PC-3 (cell line): ENCODE results near the gene SELENOS. TPM values are rescaled to one million over a fixed set of nuclear protein-coding genes. Genes with fewer than 3 reads are reported as not detected.

Experiments
- ATAC-seq: fragments of 200-7000 bp; cut with Tn5 transposase; 2 replicates; pipeline ENCODE4 v1.9.1; 2020; ENCODE audit warnings: mild to moderate bottlenecking, moderate library complexity
- BruUV-seq: library from RNA; stranded (reverse); fragments of 400-500 nt; replicated peaks from 2 replicates; lab custom pipeline; 2021; lab: Mats Ljungman, UMichigan
- CTCF ChIA-PET: fragments of 300-600 bp; sonication (Branson Sonifier 250); formaldehyde crosslinking; loops from one replicate; lab custom pipeline; 2022; ENCODE audit warnings: antibody characterized with exemption; lab: Charles Lee
- POLR2A ChIA-PET: fragments of 300-600 bp; sonication (Branson Sonifier 250); formaldehyde crosslinking; loops from one replicate; lab custom pipeline; 2022; ENCODE audit warnings: antibody characterized with exemption; ENCODE audit not compliant: unreplicated experiment; lab: Charles Lee
- DNase-seq: peaks from one replicate; pipeline ENCODE4 v3.0.0-alpha.2; 2015
- H2AFZ ChIP-seq: fragments of 300-600 bp; sonication (generic); 2 replicates; pipeline ENCODE4 v1.6.0; 2016; ENCODE audit warnings: antibody characterized with exemption, low read length
- H3F3A ChIP-seq: fragments of 300-600 bp; sonication (generic); one replicate; pipeline ENCODE4 v1.6.0; 2017; ENCODE audit warnings: antibody characterized with exemption, low read length, control low read depth, mild to moderate bottlenecking; ENCODE audit not compliant: unreplicated experiment
- H3K27ac ChIP-seq: fragments of 300-600 bp; sonication (generic); 2 replicates; pipeline ENCODE4 v1.5.1; 2016; ENCODE audit warnings: mild to moderate bottlenecking, low read length
- H3K27me3 ChIP-seq: fragments of 300-600 bp; sonication (generic); 2 replicates; pipeline ENCODE4 v1.6.1; 2016; ENCODE audit warnings: low read length, mixed read lengths
- H3K36me3 ChIP-seq: fragments of 300-600 bp; sonication (generic); 2 replicates; pipeline ENCODE4 v1.6.1; 2016; ENCODE audit warnings: low read depth, mixed run types, low read length, mixed read lengths
- H3K4me1 ChIP-seq: fragments of 300-600 bp; sonication (generic); 2 replicates; pipeline ENCODE4 v1.5.1; 2016; ENCODE audit warnings: low read length; ENCODE audit not compliant: insufficient read depth
- H3K4me2 ChIP-seq: fragments of 300-600 bp; sonication (generic); 2 replicates; pipeline ENCODE4 v1.6.0; 2016; ENCODE audit warnings: low read length
- H3K4me3 ChIP-seq: fragments of 300-600 bp; sonication (generic); 2 replicates; pipeline ENCODE4 v1.5.1; 2016; ENCODE audit warnings: mild to moderate bottlenecking, low read length, mixed read lengths
- H3K79me2 ChIP-seq: fragments of 300-600 bp; sonication (generic); 2 replicates; pipeline ENCODE4 v1.6.1; 2017; ENCODE audit warnings: low read length, mixed read lengths
- H3K9ac ChIP-seq: fragments of 300-600 bp; sonication (generic); 2 replicates; pipeline ENCODE4 v1.6.0; 2016; ENCODE audit warnings: mild to moderate bottlenecking, low read length
- H3K9me2 ChIP-seq: fragments of 300-600 bp; sonication (generic); replicated peaks from 2 replicates; pipeline ENCODE4 v1.6.1; 2016; ENCODE audit warnings: mixed run types, low read length, mixed read lengths
- H3K9me3 ChIP-seq: fragments of 300-600 bp; sonication (generic); 2 replicates; pipeline ENCODE4 v1.6.1; 2016; ENCODE audit warnings: low read length, mixed read lengths
- H4K20me1 ChIP-seq: fragments of 300-600 bp; sonication (generic); 2 replicates; pipeline ENCODE4 v1.6.1; 2016; ENCODE audit warnings: low read length, mixed read lengths
- EZH2 ChIP-seq: fragments of 300-600 bp; sonication (generic); IDR thresholded peaks from one replicate; pipeline ENCODE4 v1.6.1; 2017; ENCODE audit warnings: antibody characterized with exemption, mild to moderate bottlenecking, low read length; ENCODE audit not compliant: unreplicated experiment
- EZH2phosphoT487 ChIP-seq: fragments of 300-600 bp; sonication (generic); IDR thresholded peaks from 2 replicates; pipeline ENCODE4 v1.6.1; 2018; ENCODE audit warnings: mild to moderate bottlenecking, antibody characterized with exemption, low read length, borderline replicate concordance
- intact Hi-C: fragments of 100-400 bp; cut with micrococcal nuclease; formaldehyde crosslinking; loops from 2 replicates; pipeline ENCODE4 v1.9.0; 2023
- total RNA-seq: library from RNA; depleted of rRNA; stranded (reverse); fragments of >200 nt; gene quantifications from 2 replicates; pipeline ENCODE4 v1.2.3, GENCODE V29; 2014
- TF ChIP-seq, protein P1 (sequence below): fragments of 300-600 bp; sonication (generic); conservative IDR thresholded peaks from 2 replicates; pipeline ENCODE4 v1.5.1; 2017; ENCODE audit warnings: antibody characterized with exemption, low read depth, mild to moderate bottlenecking, low read length

The SELENOS gene
- total RNA-seq, 1 experiment from 2014 or later: 40.1 TPM

DNA sequence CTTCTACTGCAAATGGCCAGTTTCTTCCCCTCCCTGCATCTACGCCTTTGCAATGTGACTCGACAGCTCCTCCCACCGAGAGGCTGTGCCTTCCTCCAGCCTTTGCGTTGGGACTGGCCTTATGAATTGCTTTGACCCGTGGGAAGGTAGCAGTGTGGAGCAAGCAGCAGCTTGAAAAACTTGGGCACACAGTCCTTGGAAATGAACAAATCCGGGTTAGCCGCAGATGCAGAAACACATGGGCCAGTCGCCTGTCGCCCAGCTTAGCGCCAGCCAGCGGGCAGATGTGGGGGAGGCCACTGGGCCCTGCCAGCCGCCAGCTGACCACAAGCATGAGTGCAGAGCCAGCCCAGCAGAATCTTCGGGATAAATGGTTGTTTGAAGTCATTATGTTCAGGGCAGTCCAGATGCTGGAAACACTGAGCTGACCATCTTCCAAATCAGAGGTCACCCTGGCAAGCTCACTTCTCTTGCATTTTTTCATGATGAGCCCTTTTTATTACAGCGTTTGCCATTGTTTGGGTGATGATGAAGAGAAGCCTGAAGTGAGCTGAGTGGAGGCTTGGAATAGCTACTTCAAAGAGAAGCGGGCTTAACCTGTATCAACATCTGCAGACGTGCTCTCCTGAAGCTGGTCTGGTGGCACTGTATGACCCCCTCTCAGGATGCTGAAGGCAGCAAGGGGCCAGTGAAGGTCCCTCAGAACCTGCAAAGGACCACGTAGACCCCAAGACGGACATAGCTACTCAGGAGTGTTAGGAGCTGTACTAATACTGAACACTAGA lies 9.8 kb downstream of the SELENOS start:
- CTCF ChIA-PET: interaction anchor here (0.7 kb wide), 1 partner anchor 408 kb away, joined by 3 read pairs; no protein-coding TSS in a partner anchor
- Histone ChIP-seq H3K9me2 (no peaks in the 10 kb centered on the region), H3K9ac (no peak overlapping the region), H3K9me3 (no peaks in the 10 kb centered on the region), H3F3A (no peaks in the 10 kb centered on the region), H4K20me1 (no peaks in the 10 kb centered on the region), H3K27ac (no peak overlapping the region), H3K36me3 (peaks cover 24% of the 10 kb centered on the region), H3K4me2 (no peak overlapping the region), H2AFZ (no peak overlapping the region), H3K79me2 (no peaks in the 10 kb centered on the region), H3K27me3 (no peaks in the 10 kb centered on the region), H3K4me1 (no peaks in the 10 kb centered on the region), H3K4me3 (no peak overlapping the region)
- TF ChIP-seq EZH2 (no peak), EZH2phosphoT487 (no peak)
- TF ChIP-seq, protein P1, sequence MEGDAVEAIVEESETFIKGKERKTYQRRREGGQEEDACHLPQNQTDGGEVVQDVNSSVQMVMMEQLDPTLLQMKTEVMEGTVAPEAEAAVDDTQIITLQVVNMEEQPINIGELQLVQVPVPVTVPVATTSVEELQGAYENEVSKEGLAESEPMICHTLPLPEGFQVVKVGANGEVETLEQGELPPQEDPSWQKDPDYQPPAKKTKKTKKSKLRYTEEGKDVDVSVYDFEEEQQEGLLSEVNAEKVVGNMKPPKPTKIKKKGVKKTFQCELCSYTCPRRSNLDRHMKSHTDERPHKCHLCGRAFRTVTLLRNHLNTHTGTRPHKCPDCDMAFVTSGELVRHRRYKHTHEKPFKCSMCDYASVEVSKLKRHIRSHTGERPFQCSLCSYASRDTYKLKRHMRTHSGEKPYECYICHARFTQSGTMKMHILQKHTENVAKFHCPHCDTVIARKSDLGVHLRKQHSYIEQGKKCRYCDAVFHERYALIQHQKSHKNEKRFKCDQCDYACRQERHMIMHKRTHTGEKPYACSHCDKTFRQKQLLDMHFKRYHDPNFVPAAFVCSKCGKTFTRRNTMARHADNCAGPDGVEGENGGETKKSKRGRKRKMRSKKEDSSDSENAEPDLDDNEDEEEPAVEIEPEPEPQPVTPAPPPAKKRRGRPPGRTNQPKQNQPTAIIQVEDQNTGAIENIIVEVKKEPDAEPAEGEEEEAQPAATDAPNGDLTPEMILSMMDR: no peak
- POLR2A ChIA-PET: no interaction called here
- intact Hi-C loops: no loop called here
- ATAC-seq (peak; percentile 32), DNase-seq (peak; percentile 13)
- BruUV-seq: no TSS peak

DNA sequence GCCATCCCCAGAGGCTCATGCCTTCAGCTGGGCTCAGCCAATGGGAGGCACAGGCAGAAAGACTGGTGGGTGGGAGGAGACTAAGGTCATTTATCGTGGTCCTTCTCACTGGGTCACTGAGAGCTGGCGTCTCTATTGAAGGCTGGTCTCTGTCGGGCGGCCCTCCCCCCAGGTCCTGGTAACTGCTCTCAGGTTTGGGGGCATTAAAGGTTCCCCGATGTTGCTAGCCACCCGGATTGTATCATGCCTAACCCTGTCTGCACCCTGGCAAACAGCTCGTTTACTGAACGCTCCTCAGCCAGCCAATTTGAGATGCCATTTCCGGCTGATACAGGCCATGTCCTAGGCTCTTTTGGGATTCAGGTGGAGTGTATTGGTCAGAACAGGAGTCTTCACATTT lies 10.5 kb downstream of the SELENOS start:
- H3K4me1 ChIP-seq: no peaks in the 10 kb centered on the region
- H3K27me3 ChIP-seq: no peaks in the 10 kb centered on the region
- no peaks in the 10 kb centered on the region for H3F3A ChIP-seq
- CTCF ChIA-PET: interaction anchor here (0.5 kb wide), 1 partner anchor 181 kb away, joined by 6 read pairs; no protein-coding TSS in a partner anchor
- no peaks in the 10 kb centered on the region for H3K9me3 ChIP-seq
- H3K4me2 ChIP-seq: no peak overlapping the region
- intact Hi-C loops: no loop called here
- H3K79me2 ChIP-seq: no peaks in the 10 kb centered on the region
- ATAC-seq (no peak), DNase-seq (no peak)
- POLR2A ChIA-PET: no interaction called here
- no peak overlapping the region for H2AFZ ChIP-seq
- no peak overlapping the region for H3K27ac ChIP-seq
- H3K9ac ChIP-seq: no peak overlapping the region
- no peaks in the 10 kb centered on the region for H4K20me1 ChIP-seq
- no peak overlapping the region for H3K4me3 ChIP-seq
- TF ChIP-seq, protein P1: no peak
- TF ChIP-seq EZH2 (no peak), EZH2phosphoT487 (no peak)
- H3K36me3 ChIP-seq: peaks cover 16% of the 10 kb centered on the region
- no peaks in the 10 kb centered on the region for H3K9me2 ChIP-seq
- TSS peak; percentile 6 for BruUV-seq

DNA sequence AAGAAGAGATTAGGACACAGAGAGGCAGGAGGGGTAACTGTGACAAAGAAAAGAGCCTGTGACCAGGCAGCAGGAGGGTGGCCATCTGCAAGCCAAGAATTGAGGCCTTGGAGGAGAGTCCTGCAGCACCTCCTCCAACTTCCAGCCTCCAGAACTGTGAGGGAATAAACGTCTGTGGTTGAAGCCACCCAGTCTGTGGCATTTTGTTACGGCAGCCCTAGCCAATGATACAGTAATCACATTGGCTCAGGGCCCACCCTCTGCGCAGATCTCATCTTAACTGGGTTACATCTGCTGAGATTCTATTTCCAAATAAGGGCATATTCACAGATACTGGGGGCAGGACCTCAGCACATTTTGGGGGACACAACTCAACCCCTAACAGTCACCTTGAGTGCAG lies 11.3 kb downstream of the SELENOS start:
- DNase-seq (no peak), ATAC-seq (no peak)
- BruUV-seq: no TSS peak
- Histone ChIP-seq H3K27ac (no peak overlapping the region), H3K4me2 (no peak overlapping the region), H4K20me1 (no peaks in the 10 kb centered on the region), H3F3A (no peaks in the 10 kb centered on the region), H3K4me1 (no peaks in the 10 kb centered on the region), H3K79me2 (no peaks in the 10 kb centered on the region), H3K27me3 (no peaks in the 10 kb centered on the region), H2AFZ (no peak overlapping the region), H3K9ac (no peak overlapping the region), H3K9me3 (no peaks in the 10 kb centered on the region), H3K4me3 (no peak overlapping the region), H3K9me2 (no peaks in the 10 kb centered on the region), H3K36me3 (peaks cover 9% of the 10 kb centered on the region)
- CTCF ChIA-PET: interaction anchor here (0.5 kb wide), 1 partner anchor 180 kb away, joined by 6 read pairs; no protein-coding TSS in a partner anchor
- POLR2A ChIA-PET: no interaction called here
- intact Hi-C loops: no loop called here
- TF ChIP-seq EZH2: no peak
- TF ChIP-seq, protein P1: no peak
- no peak for TF ChIP-seq EZH2phosphoT487
